HG03097 (cell line): ENCODE data around the gene ZWINT.

Experiments
- ATAC-seq: cut with Tn5 transposase; IDR thresholded peaks from one replicate; pipeline ENCODE4 v1.9.1; 2021; ENCODE audit not compliant: unreplicated experiment, low FRiP score

The ZWINT gene, protein sequence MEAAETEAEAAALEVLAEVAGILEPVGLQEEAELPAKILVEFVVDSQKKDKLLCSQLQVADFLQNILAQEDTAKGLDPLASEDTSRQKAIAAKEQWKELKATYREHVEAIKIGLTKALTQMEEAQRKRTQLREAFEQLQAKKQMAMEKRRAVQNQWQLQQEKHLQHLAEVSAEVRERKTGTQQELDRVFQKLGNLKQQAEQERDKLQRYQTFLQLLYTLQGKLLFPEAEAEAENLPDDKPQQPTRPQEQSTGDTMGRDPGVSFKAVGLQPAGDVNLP

DNA sequence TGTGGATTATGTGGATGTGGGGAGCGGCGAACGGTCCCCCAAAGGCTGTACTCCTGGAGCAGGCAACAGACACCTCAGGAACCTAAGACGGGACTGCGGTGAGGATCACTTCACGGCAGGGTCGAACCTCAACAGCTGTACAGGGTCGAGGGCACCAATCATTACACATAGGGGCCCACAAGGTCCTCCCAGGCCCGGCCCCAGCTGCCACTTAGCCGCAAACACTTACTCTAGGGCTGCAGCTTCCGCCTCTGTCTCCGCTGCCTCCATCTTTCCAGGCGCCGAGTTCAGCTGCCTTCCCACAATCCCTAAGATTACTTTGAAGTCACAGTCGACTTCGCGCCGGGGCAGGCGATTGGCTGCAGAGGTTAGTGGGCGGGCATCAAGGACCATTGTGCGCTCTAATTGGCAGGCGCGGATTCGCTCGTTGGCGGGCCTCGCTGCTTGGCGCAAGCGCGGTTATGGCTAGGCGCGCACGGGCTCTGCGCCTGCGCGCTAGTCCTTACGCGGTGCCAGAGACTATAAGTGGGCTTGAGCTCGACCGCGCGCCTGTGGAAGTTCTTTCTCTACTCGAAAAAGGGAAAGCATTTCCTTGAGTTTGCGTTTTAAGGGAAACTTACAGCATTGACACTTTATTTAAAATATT lies at the start of gene ZWINT:
TSS of gene ZWINT (minus strand) at position 293 of the 646 bp plus-strand sequence. CDS start at position 270, 23 bp downstream.
- ATAC-seq: peak; percentile 98

DNA sequence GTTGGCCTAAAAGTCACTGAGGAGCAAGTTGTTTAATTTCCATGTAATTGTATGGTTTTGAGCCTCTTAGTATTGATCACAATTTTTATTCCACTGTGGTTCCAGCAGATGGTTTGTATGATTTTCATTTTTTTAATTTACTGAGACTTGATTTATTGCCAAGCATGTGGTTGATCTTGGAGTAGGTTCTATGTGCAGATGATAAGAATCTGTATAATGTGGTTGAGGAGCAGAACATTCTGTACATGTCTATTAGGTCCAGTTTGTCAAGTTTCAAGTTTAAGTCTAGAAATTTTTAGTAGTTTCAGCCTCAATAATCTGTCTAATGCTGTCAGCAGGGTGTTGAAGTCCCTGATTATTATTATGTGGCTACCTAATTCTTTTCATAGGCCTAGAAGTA lies 22.7 kb upstream of the ZWINT start:
- ATAC-seq: no peak

DNA sequence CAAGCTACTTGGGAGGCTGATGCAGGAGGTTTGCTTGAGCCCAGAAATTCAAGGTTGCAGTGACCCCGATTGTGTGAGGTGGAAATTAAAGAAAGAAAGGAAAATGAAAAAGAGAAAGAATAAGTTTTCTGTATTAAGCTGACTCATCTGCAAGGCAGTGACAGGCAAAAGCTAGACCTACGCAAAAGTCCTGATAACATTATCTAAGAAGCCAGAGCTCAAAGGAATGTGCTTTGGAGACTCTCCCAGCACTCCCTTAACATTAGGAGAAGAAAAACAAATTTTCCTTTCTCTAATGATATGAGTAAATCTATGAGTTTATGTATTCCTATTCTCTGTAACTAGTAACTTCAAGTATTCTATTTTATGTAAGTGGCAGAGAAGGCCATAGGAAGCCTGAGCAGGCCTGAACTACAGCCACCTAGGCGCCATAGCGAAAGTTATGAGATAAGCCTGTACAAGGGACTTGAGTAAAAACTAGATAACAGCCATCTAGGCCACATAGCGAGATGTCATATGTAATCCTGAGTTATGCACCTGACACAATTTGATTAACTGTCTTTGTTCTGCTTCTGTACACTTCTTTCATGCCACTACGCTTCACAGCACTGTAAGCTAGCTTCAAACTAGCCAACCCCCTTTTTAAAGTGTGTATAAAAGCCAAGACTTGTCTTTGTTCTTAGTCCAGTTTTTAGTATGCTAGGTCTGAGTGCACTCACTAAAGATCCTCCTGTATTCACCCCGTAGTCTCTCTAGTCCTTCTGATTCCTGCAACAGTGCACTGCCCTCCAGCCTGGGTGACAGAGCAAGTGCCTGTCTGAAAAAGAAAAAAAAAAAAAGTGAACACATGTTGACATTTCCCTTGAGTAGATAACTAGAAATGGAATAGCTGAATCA lies 9.4 kb upstream of the ZWINT start:
- no peak for ATAC-seq

DNA sequence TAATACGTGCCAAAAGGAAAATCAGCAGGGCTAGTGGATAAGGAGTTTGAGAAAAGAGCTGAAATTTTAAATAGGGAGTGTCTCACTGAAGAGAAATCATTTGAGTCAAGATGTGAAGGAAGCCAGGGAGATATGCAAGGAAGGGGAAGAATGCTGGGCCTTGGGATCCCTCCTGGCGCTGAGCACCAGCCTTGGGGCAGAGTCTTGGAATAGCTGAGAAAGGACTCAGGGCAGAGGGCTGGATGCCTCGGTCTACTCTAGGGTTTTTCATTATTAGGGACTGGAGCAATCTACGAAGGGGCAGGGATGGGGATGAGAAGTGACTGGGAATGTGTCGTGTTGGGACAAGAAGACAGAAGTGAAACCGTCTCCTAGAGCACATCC lies 484 bp downstream of the ZWINT start:
- no peak for ATAC-seq

DNA sequence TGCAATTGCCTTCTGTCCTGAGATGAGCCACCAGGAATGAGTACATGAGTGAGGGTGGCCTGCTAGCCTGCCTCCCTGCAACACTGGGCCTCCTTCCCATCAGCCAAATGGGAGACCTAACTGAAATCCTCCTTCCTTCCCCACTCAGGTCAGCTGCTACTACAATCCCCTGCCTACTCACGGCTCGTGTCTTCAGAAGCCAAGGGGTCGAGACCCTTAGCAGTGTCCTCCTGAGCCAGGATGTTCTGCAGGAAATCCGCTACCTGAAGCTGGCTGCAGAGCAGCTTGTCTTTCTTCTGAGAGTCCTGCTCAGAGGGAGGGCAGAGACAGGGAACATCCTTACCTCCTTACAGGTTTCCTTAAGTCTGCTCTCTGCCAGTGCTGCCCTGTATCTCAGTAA lies 1.2 kb downstream of the ZWINT start:
- ATAC-seq: no peak

DNA sequence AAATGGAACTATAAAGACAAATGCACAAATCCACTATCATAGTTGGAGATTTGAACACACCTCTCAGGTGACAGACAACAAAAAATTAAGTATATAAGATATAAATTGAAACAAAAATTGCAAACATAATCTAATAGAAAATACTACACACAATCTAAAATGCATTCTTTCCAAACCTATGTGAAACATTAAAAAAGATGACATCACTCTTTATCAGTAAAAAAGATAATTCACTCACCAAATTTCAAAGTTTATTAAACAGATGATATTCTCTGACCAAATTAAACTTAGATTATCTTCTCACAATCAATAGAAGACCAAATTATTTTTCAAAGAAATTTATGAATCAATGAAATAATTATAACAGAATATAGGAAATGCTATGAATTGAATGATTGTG lies 4.0 kb downstream of the ZWINT start:
- no peak for ATAC-seq

DNA sequence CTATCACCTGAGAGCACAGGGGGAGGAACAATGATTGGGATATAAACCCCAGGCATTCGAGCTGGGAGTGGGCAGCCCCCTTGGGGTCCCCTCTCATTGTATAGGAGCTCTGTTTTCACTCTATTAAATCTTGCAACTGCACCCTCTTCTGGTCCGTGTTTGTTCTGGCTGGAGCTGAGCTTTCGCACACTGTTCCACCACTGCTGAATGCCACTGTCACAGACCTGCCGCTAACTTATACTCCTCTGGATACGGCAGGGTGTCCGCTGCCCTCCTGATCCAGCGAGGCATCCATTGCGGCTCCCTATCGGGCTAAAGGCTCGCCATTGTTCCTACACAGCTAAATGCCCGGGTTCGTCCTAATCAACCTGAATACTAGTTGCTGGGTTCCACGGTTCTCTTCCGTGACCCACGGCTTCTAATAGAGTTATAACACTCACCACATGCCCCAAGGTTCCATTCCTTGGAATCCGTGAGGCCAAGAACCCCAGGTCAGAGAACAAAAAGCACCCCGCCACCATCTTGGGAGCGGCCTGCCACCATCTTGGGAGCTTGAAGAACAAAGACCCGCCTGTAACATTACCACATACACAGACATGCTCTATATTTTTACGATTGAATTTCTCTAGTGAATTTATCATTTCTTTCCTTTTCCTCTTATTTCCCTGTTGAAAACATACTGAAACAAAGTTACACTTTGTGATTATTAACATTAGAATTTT lies 9.0 kb downstream of the ZWINT start:
- no peak for ATAC-seq

DNA sequence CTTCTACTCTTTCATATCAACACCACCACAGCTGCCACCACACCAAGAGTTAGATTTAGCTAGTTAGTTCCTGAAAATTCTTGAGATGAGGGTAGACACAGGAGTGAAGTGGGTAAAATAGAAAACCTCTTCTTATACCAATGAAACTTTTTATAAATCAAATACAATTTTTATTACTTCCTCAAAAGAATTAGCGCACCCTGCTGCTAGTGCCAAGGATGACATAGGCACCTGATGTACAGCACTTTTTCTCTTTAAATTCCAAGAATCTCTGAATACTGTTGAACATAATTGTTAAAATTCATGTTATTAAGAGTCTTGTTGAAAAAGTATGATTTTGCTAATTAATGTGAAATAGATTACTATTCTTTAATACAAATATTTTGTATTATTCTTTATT lies 11.4 kb downstream of the ZWINT start:
- no peak for ATAC-seq

DNA sequence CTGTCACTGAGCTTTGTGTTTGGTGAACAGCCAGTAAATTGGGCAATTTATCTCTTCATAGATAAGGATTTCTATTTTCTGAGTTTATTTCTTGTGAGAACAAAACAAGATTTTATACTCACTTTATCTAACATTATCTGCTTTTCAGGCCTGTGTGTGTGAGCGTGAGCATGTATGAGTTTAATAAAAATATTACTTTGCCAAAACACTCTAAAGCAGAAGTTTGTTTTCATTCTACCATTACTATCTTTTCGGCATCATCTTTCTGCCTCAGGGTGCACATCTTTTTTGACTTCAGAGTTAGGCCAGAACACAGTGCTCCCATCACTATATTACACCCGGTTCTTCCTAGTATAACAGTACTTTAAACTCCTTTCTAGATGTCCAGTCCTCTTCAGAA lies 13.0 kb downstream of the ZWINT start:
- ATAC-seq: no peak

DNA sequence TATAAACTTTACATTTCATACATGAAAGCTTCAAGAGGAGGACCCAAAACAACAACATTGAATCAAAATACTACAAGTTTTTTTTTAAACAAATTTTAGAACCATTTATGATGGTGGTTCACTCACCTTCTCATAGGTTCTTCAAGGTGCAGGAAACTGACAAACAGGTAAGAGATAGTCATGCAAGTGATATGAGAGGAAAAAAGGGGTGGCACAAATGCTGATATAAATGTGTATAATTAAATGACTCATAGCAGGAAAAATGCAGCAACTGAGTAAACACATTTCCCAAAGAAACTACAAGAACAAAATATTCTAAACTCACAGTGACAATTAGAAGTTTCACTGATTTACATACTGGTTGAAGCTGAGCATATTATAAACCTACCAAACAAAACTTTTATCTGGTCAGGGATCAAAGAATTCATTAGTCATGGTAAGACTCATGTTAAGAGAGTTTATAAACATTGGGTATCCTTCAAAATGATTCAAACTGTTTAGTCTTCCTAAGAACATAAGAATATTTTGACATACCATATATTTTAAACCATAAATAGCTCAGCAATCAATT lies 14.1 kb downstream of the ZWINT start:
- no peak for ATAC-seq

DNA sequence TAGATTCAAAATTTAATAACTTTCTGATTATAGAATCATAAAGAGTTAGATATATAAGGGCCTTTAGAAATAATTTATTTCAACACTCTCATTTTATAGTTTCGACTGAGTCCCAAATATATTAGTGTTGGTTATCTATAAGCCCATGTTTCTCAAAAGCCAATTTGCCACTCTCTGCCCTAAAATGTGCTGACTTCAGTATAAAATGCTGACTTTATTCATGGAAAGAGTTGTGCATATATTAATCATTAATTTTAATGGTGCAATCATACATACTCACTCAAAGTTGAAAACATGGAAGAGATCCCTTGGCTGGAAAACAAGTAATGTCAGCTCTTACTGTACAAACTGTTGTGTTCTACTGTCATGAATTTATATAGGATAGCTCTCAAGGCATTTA lies 19.4 kb downstream of the ZWINT start:
- no peak for ATAC-seq

DNA sequence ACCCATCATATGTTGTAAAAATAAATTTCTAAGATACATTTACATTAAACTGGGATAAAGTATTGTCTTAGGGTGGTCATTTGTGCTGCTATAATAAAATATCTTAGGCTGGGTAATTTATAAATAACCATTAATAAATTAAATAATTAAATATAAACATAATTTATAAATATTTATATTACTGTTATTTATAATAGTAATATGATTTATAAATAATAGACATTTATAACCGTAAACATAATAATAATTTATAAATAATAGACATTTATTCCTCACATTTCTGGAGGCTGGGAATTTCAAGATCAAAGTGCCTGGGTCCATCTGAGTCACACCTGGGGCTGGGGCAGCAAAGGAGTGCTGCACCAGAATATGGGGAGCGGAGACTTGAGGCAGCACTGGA lies 31.1 kb downstream of the ZWINT start:
- no peak for ATAC-seq

DNA sequence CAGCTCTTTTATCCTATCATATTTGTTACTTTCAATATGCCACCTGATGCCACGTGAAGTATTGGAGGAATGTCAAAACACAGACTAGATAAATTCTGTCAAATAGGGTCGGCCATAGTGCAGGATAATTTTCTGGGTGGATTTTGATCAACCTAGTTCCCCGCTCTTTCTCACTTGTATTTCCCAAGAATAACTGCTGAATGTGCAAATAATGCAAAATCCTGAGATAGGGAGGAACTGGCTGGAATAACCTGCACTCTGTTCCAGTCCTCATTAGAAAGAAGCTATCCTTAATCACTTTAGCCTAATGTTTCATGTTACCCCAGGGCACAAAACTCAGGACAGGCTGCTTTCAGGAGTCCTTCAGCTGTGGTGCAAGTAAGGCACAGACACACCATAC lies 33.9 kb downstream of the ZWINT start:
- no peak for ATAC-seq

DNA sequence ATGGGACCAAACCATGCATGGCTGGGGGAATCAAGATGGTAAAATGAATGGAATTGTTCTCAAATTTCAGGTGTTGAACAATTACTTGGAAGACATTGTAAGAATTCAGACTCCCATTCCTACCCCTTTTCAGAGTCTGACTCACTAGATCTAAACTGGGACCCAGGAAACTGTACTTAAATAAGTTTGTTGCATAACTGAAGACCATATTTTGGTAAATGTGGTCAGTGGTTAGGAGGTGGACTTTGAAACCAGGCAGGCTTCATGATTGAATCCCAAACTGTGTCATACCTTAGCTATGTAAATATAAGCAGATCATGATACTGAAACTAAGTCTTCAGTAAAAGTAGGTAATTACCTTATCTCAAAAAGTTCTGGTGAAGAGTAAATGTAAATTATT lies 41.7 kb downstream of the ZWINT start:
- peak; percentile 94 for ATAC-seq

DNA sequence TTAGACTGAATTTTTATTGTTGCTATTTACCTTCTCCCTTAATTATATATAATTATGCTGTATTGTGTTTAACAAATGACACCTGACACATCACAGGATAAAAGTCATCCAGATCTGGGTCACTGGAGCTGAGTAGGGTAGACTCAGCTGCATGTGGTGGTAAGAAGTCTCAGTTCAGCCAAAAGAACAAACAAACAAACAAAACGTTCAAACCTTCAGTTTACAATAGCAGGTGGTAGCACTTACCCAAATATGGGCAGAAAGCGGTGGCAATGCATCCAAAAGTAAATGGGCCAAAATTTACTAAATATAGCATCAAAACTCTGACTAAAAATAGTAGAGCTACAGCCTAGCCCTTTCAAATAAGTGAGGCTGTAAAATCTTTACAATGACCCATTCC lies 42.2 kb downstream of the ZWINT start:
- ATAC-seq: peak; percentile 12

DNA sequence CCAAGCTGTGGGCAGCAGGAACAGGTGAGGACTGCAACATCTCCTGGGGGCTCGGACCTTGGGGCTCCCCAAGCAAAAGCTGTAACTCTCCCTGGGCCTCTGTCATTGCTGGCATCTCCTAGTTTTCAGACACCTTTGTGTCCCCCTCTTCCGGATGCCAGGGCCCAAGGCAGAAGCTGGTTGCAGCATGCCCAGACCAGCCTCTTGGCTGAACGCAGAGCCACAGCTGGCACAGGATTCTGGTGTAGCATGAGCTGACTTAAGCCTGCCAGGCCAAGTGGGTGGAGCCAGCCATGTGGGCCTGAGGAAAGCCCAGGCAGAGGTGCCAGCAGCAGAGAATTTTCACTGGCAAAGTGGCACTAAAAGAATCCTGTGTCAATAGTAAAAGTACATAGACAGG lies 43.5 kb downstream of the ZWINT start:
- ATAC-seq: no peak

DNA sequence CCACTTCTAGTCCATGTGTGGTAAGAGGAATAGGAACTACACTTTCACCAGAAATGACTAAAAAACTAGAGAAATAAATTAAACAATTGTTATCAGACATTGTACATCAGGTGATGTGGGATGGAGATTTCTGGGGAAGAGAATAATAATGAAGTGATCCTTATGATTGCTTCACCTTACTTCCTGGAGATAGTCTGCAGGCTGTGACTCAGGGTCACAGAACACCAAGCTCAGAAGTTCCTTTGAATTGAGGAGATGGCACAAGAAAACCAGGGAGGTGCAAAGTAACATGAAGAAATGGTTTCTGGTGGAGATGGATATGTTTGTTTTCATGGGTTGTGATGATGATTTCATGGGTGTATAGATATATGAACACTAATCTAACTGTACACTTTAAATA lies 44.5 kb downstream of the ZWINT start:
- ATAC-seq: no peak
